GM12878 (cell line): ENCODE measurements around the gene ITSN1.

Experiments
- CHD4 ChIP-seq: fragments of 200-600 bp; sonication (generic); IDR thresholded peaks from 2 replicates; pipeline ENCODE4 v1.6.1; 2016; ENCODE audit warnings: mild to moderate bottlenecking
- ELK1 ChIP-seq: IDR thresholded peaks from 2 replicates; pipeline ENCODE4 v1.6.1; 2012; ENCODE audit warnings: low read depth, low read length, improper control_type of control experiment
- EP300 ChIP-seq, 2 experiments: fragments of 150-350 bp in 1 of 2; IDR thresholded peaks; 2 replicates each; pipeline ENCODE4 v1.6.1; 2011 to 2012; ENCODE audit warnings: low read depth in 2 of 2, low read length in 2 of 2, borderline replicate concordance in 1 of 2, improper control_type of control experiment in 1 of 2, inconsistent platforms in 1 of 2; ENCODE audit not compliant: control insufficient read depth in 1 of 2
- NR2C2 ChIP-seq: IDR thresholded peaks from 2 replicates; pipeline ENCODE4 v1.6.1; 2011; ENCODE audit warnings: borderline replicate concordance, low read depth; ENCODE audit not compliant: control insufficient read depth, insufficient read length
- RAD51 ChIP-seq: fragments of 450-650 bp; IDR thresholded peaks from 2 replicates; pipeline ENCODE4 v1.6.1; 2016; ENCODE audit warnings: moderate library complexity, mild to moderate bottlenecking, inconsistent platforms
- TF ChIP-seq, protein P1 (sequence below), 3 experiments: IDR thresholded peaks in 2 of 3; conservative IDR thresholded peaks in 1 of 3; 2 replicates each; pipeline ENCODE4 v1.5.1; 2011; ENCODE audit warnings: low read depth in 3 of 3, low read length in 3 of 3, mild to moderate bottlenecking in 3 of 3, control low read depth in 2 of 3, moderate library complexity in 2 of 3, inconsistent platforms in 1 of 3, mixed read lengths in 1 of 3; ENCODE audit not compliant: control insufficient read depth in 2 of 3, insufficient read depth in 1 of 3; ENCODE audit errors: extremely low read depth in 1 of 3
- TF ChIP-seq, protein P2 (sequence below): IDR thresholded peaks from 2 replicates; pipeline ENCODE4 v1.6.1; 2012; ENCODE audit warnings: low read depth, low read length, improper control_type of control experiment

DNA sequence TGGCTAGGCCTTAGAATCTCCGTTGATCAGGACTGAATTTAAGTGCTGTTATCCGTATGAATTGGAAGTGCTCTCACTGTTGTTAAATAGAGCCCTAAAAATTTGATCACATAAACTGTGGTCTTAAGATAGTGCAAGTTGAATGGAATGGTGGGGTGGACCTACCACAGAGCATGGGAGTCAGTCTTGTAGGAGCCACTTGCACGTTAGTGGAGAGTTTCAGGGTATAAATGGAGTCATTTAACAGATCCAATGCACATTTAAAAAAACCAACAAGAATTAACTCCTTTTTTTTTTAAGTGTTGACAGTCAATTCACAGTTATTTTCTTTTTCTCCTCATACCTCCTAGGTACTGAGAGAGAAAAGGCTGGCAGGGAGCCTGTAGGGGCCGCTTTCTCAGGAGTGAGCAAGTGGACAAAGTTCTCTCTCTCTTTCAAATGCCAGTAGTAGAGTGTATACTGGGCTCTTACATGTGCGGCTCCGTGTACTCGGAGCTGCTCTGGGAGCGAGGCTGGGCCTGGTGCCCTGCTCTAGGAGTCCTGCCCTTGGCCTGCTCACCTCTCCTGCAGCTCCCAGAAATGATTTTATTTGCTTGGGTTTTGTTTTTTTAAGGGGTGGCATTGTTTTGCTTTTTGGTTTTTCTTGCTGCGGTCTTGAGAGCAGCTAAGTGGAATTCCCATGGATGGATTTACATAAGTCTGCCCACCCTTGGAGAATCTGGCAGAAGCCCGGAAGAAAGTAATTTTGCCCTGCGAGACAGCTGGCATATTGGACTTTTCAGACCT, 182.0 kb downstream of the ITSN1 start:
- TF ChIP-seq NR2C2 (no peak), CHD4 (no peak), EP300 (IDR thresholded peaks at IDR 0.05; ENCODE audit: borderline replicate concordance in 1 of 2, control insufficient read depth in 1 of 2, low read depth in 2 of 2, low read length in 2 of 2) (no peak), ELK1 (no peak), RAD51 (no peak)
- TF ChIP-seq, protein P1, sequence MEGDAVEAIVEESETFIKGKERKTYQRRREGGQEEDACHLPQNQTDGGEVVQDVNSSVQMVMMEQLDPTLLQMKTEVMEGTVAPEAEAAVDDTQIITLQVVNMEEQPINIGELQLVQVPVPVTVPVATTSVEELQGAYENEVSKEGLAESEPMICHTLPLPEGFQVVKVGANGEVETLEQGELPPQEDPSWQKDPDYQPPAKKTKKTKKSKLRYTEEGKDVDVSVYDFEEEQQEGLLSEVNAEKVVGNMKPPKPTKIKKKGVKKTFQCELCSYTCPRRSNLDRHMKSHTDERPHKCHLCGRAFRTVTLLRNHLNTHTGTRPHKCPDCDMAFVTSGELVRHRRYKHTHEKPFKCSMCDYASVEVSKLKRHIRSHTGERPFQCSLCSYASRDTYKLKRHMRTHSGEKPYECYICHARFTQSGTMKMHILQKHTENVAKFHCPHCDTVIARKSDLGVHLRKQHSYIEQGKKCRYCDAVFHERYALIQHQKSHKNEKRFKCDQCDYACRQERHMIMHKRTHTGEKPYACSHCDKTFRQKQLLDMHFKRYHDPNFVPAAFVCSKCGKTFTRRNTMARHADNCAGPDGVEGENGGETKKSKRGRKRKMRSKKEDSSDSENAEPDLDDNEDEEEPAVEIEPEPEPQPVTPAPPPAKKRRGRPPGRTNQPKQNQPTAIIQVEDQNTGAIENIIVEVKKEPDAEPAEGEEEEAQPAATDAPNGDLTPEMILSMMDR (IDR thresholded peaks at IDR 0.05 in 2 of 3, conservative IDR thresholded peaks at IDR 0.05 in 1 of 3; ENCODE audit: control insufficient read depth in 2 of 3, extremely low read depth in 1 of 3, insufficient read depth in 1 of 3, low read depth in 3 of 3, low read length in 3 of 3), result no peak
- TF ChIP-seq, protein P2, sequence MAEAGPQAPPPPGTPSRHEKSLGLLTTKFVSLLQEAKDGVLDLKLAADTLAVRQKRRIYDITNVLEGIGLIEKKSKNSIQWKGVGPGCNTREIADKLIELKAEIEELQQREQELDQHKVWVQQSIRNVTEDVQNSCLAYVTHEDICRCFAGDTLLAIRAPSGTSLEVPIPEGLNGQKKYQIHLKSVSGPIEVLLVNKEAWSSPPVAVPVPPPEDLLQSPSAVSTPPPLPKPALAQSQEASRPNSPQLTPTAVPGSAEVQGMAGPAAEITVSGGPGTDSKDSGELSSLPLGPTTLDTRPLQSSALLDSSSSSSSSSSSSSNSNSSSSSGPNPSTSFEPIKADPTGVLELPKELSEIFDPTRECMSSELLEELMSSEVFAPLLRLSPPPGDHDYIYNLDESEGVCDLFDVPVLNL, result no peak
